Measurements from ENCODE around the gene FAM114A1.

Gene FAM114A1

DNA sequence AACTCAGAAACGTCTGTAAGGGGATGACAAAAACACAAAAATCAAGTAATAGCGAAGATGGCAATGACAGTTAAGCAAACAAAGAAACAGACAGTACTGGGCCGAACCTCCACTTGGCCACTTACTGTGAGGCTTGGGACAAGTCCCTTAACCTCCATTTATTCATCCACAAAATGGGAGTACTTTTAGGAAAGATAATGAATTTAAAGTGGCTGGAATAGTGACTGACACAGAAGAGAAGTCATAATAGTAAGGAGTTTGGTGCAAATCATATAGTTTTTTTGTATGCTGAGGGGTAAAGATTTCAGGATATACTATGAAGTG, 9.5 kb upstream of the FAM114A1 start:
- peak overlapping the region; percentile 76 for H3K4me3 ChIP-seq (ENCODE audit: low read depth, low read length)
- H3K27ac ChIP-seq (ENCODE audit: low read depth, low read length), result peak overlapping the region; percentile 83
- H3K36me3 ChIP-seq (ENCODE audit: insufficient read depth, low read length), result no peaks in the 10 kb centered on the region
- peak overlapping the region; percentile 68 for H2AFZ ChIP-seq (ENCODE audit: low read length, unreplicated experiment)
- peaks cover 20% of the 10 kb centered on the region for H3K4me1 ChIP-seq (ENCODE audit: control insufficient read depth, insufficient read depth, low read length, unreplicated experiment)
- H3K79me2 ChIP-seq (ENCODE audit: control insufficient read depth, insufficient read depth, low read length, unreplicated experiment), result no peaks in the 10 kb centered on the region
- no peaks in the 10 kb centered on the region for H3K27me3 ChIP-seq (ENCODE audit: insufficient read depth, low read length)

DNA sequence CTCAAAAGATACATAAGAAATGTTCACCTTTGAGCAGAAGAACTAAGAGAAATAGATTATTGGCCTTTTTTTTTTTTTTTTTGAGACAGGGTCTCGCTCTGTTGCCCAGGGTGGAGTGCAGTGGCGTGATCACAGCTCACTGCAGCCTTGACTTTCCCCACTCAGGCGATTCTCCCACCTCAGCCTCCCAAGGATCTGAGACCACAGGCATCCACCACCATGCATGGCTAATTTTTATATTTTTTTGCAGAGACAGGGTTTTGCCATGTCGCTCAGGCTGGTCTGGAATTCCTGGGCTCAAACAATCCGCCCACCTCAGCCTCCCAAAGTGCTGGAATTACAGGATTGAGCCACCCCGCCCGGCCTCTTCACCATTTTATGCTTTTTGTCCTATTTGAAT, 8.1 kb upstream of the FAM114A1 start:
- Histone ChIP-seq H3K79me2 (ENCODE audit: control insufficient read depth, insufficient read depth, low read length, unreplicated experiment) (no peaks in the 10 kb centered on the region), H3K4me1 (ENCODE audit: control insufficient read depth, insufficient read depth, low read length, unreplicated experiment) (peaks cover 20% of the 10 kb centered on the region), H3K36me3 (ENCODE audit: insufficient read depth, low read length) (no peaks in the 10 kb centered on the region), H3K4me3 (ENCODE audit: low read depth, low read length) (no peak overlapping the region), H3K27me3 (ENCODE audit: insufficient read depth, low read length) (no peaks in the 10 kb centered on the region), H3K27ac (ENCODE audit: low read depth, low read length) (no peak overlapping the region), H2AFZ (ENCODE audit: low read length, unreplicated experiment) (no peak overlapping the region)

- no peaks in the 10 kb centered on the region for H3K27me3 ChIP-seq (ENCODE audit: insufficient read depth, low read length)
- no peaks in the 10 kb centered on the region for H3K36me3 ChIP-seq (ENCODE audit: insufficient read depth, low read length)
- no peak overlapping the region for H2AFZ ChIP-seq (ENCODE audit: low read length, unreplicated experiment)
- no peak overlapping the region for H3K27ac ChIP-seq (ENCODE audit: low read depth, low read length)
- H3K79me2 ChIP-seq (ENCODE audit: control insufficient read depth, insufficient read depth, low read length, unreplicated experiment), result no peaks in the 10 kb centered on the region
- H3K4me3 ChIP-seq (ENCODE audit: low read depth, low read length), result no peak overlapping the region
- peaks cover 20% of the 10 kb centered on the region for H3K4me1 ChIP-seq (ENCODE audit: control insufficient read depth, insufficient read depth, low read length, unreplicated experiment)
Observed at GRCh38 chr4:38860788-38861424, 6.7 kb upstream of the FAM114A1 start.

GRCh38 chr4:38861791-38862190, 5.8 kb upstream of the FAM114A1 start:
- Histone ChIP-seq H3K4me3 (ENCODE audit: low read depth, low read length) (no peak overlapping the region), H3K27ac (ENCODE audit: low read depth, low read length) (no peak overlapping the region), H3K79me2 (ENCODE audit: control insufficient read depth, insufficient read depth, low read length, unreplicated experiment) (peaks cover 1% of the 10 kb centered on the region), H3K27me3 (ENCODE audit: insufficient read depth, low read length) (no peaks in the 10 kb centered on the region), H3K4me1 (ENCODE audit: control insufficient read depth, insufficient read depth, low read length, unreplicated experiment) (peaks cover 22% of the 10 kb centered on the region), H3K36me3 (ENCODE audit: insufficient read depth, low read length) (no peaks in the 10 kb centered on the region), H2AFZ (ENCODE audit: low read length, unreplicated experiment) (no peak overlapping the region)

DNA sequence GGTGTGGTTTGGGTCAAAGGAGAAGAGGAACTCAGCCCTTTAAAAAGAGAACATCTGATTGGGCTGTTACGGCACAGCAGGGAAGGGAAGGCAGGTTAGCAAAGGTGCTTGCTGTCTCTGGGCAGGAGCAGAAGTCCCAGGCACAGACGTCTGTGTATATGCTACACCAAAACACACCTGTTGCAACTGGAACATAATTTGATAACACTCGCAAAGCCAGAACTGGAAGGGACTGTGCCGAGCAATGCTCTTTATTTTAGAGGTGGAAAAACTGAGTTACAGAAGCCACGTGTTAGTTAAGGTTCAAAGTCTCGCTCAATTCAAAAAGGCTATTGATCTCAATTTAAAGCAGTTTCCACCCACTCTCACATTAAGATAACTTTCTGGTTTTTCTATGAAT, 2.2 kb upstream of the FAM114A1 start:
- no peak overlapping the region for H3K27ac ChIP-seq (ENCODE audit: low read depth, low read length)
- no peaks in the 10 kb centered on the region for H3K27me3 ChIP-seq (ENCODE audit: insufficient read depth, low read length)
- peaks cover 11% of the 10 kb centered on the region for H3K36me3 ChIP-seq (ENCODE audit: insufficient read depth, low read length)
- peaks cover 22% of the 10 kb centered on the region for H3K4me1 ChIP-seq (ENCODE audit: control insufficient read depth, insufficient read depth, low read length, unreplicated experiment)
- H2AFZ ChIP-seq (ENCODE audit: low read length, unreplicated experiment), result no peak overlapping the region
- H3K79me2 ChIP-seq (ENCODE audit: control insufficient read depth, insufficient read depth, low read length, unreplicated experiment), result peaks cover 34% of the 10 kb centered on the region
- no peak overlapping the region for H3K4me3 ChIP-seq (ENCODE audit: low read depth, low read length)

DNA sequence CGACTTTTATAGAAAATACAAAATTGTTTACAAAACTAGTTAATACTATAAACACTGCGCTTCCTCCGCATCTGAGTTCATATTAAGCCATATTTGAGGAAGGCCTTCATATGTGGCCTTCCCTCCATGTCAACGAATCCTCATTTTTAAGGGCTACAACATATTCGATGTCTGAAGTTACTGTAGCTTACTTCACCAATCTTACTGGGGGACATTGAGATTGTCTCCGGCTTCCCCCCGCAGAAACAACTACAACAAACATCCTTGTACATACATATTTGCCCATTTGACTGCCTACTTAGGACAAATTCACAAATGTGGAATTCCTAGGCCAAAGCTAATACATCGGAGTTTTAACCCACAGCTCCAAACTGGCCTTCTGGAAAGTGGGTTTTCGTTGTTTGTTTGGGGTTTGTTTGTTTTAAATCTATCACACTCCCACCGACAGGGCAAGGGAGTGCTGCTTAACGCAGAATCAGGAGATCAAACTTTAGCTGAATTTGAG, 581 bp upstream of the FAM114A1 start:
- H3K27me3 ChIP-seq (ENCODE audit: insufficient read depth, low read length), result no peaks in the 10 kb centered on the region
- H3K79me2 ChIP-seq (ENCODE audit: control insufficient read depth, insufficient read depth, low read length, unreplicated experiment), result peaks cover 45% of the 10 kb centered on the region
- peak overlapping the region; percentile 92 for H2AFZ ChIP-seq (ENCODE audit: low read length, unreplicated experiment)
- peaks cover 32% of the 10 kb centered on the region for H3K4me1 ChIP-seq (ENCODE audit: control insufficient read depth, insufficient read depth, low read length, unreplicated experiment)
- peak overlapping the region; percentile 67 for H3K27ac ChIP-seq (ENCODE audit: low read depth, low read length)
- peak overlapping the region; percentile 94 for H3K4me3 ChIP-seq (ENCODE audit: low read depth, low read length)
- peaks cover 23% of the 10 kb centered on the region for H3K36me3 ChIP-seq (ENCODE audit: insufficient read depth, low read length)

- peak overlapping the region; percentile 94 for H3K4me3 ChIP-seq (ENCODE audit: low read depth, low read length)
Observed at GRCh38 chr4:38868059-38868960, 704 bp downstream of the FAM114A1 start.

DNA sequence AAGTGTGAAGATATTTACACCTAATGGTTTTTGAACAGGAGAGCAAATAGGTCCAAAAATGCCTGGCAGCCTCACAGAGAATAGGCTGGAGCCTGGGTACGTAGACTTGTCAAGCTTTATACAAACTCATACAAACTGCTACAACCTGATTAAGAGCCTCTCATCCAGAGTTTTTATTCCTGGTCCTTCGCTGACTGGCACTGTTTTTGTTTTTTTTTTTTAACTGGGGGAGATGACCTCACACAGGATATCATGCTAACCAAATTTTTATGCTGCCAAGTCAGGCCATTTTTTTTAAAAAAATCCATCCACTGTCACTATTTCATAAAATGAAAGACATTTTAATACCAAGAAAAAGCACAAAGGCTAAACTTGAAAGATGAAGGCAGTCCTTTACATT, 1.9 kb downstream of the FAM114A1 start:
- H3K79me2 ChIP-seq (ENCODE audit: control insufficient read depth, insufficient read depth, low read length, unreplicated experiment), result peaks cover 70% of the 10 kb centered on the region
- H3K27me3 ChIP-seq (ENCODE audit: insufficient read depth, low read length), result no peaks in the 10 kb centered on the region
- no peak overlapping the region for H2AFZ ChIP-seq (ENCODE audit: low read length, unreplicated experiment)
- H3K4me1 ChIP-seq (ENCODE audit: control insufficient read depth, insufficient read depth, low read length, unreplicated experiment), result peaks cover 56% of the 10 kb centered on the region
- H3K36me3 ChIP-seq (ENCODE audit: insufficient read depth, low read length), result peaks cover 42% of the 10 kb centered on the region
- H3K4me3 ChIP-seq (ENCODE audit: low read depth, low read length), result peak overlapping the region; percentile 94
- peak overlapping the region; percentile 87 for H3K27ac ChIP-seq (ENCODE audit: low read depth, low read length)

More at GRCh38 chr4:38868059-38868960, 704 bp downstream of the FAM114A1 start:
- Histone ChIP-seq H3K27ac (ENCODE audit: low read depth, low read length) (peak overlapping the region; percentile 87), H2AFZ (ENCODE audit: low read length, unreplicated experiment) (no peak overlapping the region), H3K79me2 (ENCODE audit: control insufficient read depth, insufficient read depth, low read length, unreplicated experiment) (peaks cover 58% of the 10 kb centered on the region), H3K27me3 (ENCODE audit: insufficient read depth, low read length) (no peaks in the 10 kb centered on the region), H3K36me3 (ENCODE audit: insufficient read depth, low read length) (peaks cover 35% of the 10 kb centered on the region), H3K4me1 (ENCODE audit: control insufficient read depth, insufficient read depth, low read length, unreplicated experiment) (peaks cover 45% of the 10 kb centered on the region)

- H3K27me3 ChIP-seq (ENCODE audit: insufficient read depth, low read length), result no peaks in the 10 kb centered on the region
- H3K27ac ChIP-seq (ENCODE audit: low read depth, low read length), result no peak overlapping the region
- peak overlapping the region; percentile 94 for H3K4me3 ChIP-seq (ENCODE audit: low read depth, low read length)
- H3K79me2 ChIP-seq (ENCODE audit: control insufficient read depth, insufficient read depth, low read length, unreplicated experiment), result peaks cover 77% of the 10 kb centered on the region
- peaks cover 42% of the 10 kb centered on the region for H3K36me3 ChIP-seq (ENCODE audit: insufficient read depth, low read length)
- peaks cover 56% of the 10 kb centered on the region for H3K4me1 ChIP-seq (ENCODE audit: control insufficient read depth, insufficient read depth, low read length, unreplicated experiment)
- no peak overlapping the region for H2AFZ ChIP-seq (ENCODE audit: low read length, unreplicated experiment)
Observed at GRCh38 chr4:38870098-38870808, 2.6 kb downstream of the FAM114A1 start.

DNA sequence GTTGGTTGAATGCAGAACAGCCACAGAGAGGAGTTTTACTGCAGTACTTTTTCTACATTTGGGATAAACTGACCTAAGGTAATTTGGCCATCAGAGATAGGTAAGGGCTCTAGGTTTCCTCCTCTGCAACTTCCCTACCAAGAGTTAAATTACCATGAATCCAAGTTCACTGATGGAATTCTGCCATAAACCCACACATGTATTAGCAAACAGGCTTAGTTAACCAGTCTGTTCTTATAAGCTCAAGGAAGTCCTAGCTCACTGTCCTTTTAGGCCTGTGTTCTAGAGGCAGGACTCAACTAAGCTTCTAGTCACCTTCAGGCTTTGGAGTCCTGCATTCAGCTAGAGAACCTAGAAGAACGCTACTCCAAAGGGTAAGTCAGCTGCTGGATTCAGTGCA, 4.0 kb downstream of the FAM114A1 start:
- peaks cover 42% of the 10 kb centered on the region for H3K36me3 ChIP-seq (ENCODE audit: insufficient read depth, low read length)
- H3K4me3 ChIP-seq (ENCODE audit: low read depth, low read length), result no peak overlapping the region
- no peak overlapping the region for H2AFZ ChIP-seq (ENCODE audit: low read length, unreplicated experiment)
- no peak overlapping the region for H3K27ac ChIP-seq (ENCODE audit: low read depth, low read length)
- H3K27me3 ChIP-seq (ENCODE audit: insufficient read depth, low read length), result no peaks in the 10 kb centered on the region
- H3K4me1 ChIP-seq (ENCODE audit: control insufficient read depth, insufficient read depth, low read length, unreplicated experiment), result peaks cover 56% of the 10 kb centered on the region
- H3K79me2 ChIP-seq (ENCODE audit: control insufficient read depth, insufficient read depth, low read length, unreplicated experiment), result peaks cover 90% of the 10 kb centered on the region
